ENCODE data around the gene MYOM3.
A peak's percentile ranks its signal among the peaks of the same experiment; 100 is the strongest.

Gene MYOM3

DNA sequence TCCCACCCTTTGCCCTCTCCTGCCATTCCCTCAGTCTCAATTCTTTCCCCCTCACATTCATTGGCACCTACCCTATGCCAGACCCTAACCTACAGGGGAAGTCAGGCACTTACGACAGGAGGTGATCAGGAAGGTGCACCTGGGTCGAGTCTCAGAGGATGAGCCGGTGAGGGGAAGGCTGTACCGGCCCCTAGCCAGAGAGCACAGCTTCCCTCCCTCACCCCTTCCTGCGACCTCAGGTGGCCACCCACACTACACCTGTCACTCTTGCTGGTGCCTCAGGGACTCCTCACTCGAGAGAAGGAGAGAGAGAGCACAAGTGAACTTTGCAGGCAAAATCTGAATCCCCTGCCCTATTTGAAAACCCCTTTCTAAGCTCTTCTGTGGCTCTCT is 1.7 kb upstream of the MYOM3 start:
- DNase-seq: no peak

DNA sequence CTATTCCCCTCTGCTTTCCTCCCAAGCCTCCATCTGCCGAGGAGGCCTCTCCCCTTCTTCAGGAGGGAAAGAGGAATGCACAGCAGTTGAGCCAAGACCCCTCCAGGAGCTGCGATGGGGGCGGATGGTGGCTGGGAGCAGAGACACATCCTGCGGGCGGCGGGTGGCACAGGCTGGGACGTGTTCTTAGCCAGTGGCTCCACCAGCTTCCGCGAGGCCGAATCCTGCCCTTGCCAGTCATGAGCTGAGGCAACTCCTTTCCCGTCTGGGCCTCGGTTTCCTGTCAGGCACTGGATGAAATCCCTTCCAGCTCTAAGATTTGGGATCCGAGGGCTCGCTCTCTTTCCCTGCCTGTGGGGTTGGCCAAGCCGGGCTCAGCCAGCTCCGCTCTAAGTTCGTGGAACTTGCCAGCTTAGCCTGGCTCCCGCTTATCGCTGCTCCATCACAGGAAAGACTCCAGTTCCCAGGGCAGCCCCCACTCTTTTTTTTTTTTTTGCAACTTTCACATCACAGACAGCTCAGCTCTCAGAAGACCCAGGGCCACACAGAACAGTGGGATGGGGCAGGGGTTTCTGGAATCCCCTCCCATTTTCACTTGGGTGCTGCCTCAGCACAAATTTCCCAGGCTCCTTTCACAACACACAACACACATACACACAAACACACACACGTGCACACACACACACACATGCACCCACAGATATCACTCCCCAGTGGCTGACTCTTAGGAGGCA is 506 bp downstream of the MYOM3 start:
- no peak for DNase-seq

DNA sequence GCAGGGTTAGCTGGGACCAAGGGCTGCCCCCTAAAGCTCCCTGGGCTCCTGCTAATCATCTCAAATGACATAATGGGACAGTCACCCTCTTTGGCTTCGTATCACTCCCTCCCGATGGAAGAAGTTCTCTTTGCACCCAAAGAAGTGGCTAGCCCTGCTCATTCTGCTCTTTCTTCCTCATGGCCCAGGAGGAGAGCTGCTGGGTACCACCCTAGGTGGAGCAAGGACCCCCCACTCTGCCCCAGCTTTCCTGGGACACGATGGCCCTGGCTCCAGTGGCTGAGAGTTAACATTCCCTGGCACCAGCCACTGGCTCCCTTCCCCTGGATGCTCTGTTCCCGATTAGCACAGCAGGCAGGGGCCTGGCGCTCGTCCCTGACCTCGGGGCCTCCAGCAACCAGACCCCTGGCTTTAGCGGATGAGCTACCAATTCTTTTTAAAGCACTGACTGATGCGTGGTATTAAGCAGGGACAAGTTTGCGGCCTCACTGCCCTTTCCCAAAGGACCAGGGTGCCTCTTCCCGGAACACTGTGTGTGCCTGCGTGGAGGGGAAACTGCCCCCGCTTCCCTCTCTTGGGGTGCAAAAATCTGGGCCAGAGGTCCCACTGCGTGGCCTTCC is 1.2 kb downstream of the MYOM3 start:
- no peak for DNase-seq

DNA sequence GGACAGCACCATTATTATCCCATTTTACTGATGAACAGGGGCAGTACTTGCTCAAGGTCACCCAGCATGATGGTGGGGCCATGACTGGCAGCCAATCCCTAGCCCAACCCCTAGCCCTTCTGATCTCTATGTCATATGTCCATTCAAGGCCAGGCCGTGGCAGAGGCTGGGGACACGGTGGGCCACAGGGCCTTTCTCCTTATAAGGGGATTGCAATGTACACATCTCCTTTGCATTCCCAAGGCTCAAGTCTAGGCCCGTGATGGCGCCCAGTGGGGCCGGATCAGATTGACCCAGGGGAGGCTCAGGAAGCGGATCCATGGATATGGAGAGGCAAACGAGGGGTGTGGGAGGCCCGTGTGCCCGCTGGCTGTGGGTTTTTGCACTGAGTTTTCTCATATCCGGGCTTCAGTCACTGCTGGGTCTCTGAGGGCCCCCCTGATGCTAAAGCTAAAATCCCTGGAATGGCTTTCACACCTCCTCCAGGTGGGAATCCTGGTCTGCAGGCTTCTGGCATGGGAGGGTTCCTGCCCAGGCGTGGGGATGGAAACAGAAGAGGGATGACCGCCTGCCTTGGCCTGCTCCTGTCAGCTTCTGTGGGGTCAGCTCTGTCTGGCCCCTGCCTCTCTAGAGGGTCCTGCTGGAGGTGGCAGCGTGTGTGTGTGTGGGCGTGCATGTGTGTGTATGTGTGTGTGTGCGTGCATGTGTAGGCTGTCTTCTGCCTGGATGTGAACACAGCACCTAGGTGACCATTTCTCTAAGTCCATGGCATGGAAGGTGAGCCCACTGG is 2.1 kb downstream of the MYOM3 start:
- DNase-seq: no peak

DNA sequence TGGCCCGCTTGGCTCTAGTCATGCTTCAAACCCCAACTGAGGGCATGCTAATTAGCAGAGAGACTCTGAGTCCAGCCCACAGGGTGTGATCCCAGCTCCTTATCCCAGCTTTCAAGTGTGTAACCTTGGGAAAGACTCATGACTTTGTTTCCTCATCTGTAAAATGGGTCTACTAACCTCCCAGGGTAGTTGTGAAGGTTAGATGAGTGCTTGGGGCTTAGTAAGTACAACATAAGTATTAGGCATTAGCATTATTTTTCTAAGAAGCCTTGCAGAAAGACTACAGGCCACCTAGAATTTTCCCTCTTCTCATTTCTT is 2.8 kb downstream of the MYOM3 start:
- no peak for DNase-seq

DNA sequence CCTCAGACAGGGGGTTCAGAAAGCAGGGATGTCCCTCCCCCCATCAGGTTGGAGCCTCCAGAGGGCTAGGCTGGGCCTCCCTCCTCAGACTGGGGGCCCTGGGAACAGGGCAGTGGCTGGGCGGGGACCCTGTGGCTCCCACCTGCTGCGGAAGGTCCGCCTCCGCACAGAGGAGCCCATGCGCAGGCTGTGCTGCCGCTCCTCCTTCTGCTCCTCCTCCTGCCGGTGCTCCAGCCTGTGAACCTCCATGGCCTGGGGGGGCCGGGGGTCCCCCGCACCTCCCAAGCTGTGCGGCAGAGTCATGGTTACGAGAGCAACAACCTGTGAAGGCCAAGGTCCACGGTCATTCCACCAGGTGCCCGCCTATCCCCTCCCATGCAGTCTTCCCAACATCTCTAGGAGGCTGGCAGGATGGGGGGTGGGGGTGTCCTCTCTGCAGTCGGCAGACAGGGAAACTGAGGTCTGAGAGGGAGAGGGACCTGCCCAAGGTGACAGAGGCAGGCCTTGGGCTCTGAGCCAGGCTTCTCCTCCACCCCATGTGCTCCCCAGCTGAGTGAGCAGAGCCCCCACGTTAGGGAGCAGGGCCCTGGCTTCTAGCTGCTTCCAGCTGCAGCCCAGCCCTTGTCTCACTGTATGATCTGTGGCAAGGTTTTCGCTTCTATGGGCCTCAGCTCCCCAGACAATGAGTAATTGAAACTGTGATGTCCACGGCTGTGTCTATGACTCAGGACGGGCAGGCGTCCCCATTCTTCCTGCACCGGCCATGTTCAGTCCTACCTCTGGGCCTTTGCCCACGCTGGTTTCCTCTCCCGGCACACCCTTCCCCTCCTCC is 3.4 kb downstream of the MYOM3 start:
- no peak for DNase-seq

DNA sequence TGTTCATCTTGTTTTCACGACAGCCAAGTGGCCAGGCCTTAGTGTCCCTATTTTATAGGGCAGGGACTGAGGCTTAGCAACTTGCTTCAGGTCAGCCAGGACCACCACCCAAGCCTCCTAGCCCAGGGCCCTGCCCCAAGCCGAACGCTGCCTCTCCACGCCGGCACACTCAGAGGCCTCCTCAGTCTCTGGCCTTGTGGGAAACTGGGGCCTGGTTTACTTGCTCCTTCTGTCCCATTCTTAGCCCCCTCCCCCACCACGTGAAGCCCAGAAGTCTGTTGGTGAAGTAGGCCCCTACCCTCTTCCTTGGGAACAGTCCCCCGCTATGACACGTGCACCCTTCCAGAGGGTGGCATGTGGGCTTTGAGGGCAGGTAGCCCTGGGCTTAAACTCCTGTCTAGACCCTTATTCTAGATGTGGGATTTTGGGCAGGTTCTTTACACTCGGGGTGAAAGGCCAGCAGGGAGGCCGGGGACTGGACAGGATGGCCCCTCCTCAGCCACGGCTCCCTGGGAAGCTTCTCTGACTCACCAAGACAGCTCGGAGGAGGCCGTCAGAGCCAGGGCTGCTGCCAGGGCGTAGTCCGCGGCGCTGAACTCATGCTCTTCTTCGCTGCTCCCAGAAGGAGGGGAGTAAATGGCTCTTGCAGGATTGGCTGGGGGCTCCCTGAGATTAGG is 4.3 kb downstream of the MYOM3 start:
- no peak for DNase-seq

DNA sequence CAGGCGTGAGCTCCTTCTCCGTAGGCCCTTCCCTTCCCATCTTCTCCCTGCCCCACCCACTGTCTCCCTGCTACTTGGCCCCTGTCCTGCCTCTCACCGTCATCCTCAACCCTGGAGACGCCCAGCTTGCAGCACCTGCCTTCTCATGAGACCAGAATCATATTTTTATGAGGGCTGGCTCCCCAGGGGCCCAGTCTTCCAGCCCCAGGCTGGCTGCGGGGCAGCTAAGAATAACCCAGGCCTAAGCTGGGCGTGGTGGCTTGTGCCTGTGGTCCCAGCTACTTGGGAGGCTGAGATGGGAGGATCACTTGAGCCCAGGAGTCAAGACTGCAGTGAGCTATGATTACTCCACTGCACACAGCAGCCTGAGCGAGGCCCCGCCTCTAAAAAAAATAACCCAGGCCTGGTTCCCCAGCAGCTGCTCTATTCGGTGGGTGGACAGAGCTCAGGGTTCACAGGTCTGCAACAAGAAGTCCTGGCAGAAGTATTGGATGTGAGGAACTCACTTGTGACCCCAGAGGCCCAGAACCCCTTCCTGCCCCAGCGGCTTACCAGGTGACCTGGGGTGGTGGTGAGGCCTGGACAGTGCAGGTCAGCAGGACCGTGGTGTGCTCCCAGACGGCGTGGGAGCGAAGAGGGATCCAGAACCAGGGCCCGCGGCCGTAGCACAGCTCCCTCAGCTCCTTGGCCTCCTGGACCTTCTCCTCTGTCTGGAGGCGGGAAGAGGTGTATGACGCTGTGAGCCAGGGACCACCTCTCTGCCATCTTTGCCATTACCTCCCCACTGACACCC is 6.4 kb downstream of the MYOM3 start:
- peak; percentile 12 for DNase-seq

DNA sequence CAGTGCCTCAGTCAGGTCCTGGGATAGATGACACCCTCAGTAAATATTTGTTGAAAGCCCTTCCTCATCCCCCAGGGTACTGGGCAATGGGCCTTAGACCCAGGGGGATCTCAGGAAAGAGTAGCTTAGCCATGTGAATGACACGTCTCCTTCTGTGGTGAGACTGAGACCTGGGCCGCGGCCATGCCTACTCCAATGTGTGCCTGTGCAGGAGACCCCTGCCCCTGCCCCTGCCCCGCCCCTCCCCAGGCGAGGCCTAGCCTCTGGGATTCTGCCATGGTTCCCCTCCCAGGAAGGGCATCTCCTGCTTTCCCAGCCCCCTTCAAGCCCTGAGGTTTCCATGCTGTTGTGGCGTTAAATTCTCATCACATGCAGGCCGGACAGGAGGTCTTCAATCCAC is 7.1 kb downstream of the MYOM3 start:
- DNase-seq: no peak

DNA sequence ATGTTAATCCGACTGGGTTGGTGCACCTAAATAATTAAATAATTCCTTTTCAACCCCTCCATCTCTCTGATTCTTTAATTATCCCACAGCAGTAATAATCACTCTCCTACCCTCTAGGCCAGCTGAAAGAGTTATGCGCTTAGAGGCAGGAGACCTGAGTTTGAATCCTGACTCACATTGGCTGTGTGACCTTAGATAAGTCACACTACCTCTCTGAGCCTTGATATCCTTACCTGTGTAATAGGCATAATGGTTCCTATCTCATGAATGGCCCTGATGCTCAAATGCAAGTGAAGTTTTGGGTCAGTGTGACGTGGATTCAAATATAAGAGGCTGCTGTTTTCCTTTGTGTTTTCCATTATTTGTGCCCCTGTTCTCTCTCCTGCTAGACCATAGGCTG is 8.1 kb downstream of the MYOM3 start:
- no peak for DNase-seq

DNA sequence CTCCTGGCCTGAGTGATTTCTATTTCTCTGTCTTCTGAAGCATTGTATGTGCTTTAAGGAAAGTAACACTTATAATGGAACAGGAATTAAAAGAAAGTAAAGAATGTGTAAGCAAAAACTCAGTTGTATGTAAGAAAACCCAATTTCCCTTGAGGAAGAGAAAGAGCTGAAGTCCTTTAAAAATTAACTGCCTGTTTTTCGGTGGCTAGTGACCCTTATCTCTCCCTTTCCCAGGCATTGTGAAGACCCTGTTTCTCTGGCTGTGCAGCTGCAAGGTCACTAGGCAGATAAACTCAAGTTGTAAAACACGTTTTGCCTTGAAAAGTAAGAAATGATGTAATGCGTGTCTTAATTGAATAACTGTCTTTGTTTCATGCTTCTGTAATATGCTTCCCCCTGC is 8.5 kb downstream of the MYOM3 start:
- DNase-seq: no peak

DNA sequence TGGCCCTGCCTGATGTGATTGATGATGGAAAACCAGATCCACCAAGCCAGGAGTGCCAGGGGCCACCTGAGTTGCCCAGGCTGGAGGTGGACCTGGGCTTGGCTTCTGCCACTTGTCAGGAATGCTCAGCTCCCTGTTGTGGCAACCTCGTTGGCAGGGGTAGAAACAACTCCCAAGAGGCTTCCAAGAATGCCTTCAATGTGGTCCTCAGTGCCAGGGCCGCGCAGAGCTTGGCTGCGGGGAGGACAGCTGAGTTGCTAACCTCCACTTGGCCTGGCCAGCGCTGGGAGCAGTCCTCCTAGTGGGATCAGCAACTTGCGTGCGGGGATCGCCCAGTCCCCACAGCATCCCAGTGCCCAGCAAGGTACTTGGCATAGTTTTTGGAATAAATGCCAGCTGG is 9.0 kb downstream of the MYOM3 start:
- DNase-seq: no peak

DNA sequence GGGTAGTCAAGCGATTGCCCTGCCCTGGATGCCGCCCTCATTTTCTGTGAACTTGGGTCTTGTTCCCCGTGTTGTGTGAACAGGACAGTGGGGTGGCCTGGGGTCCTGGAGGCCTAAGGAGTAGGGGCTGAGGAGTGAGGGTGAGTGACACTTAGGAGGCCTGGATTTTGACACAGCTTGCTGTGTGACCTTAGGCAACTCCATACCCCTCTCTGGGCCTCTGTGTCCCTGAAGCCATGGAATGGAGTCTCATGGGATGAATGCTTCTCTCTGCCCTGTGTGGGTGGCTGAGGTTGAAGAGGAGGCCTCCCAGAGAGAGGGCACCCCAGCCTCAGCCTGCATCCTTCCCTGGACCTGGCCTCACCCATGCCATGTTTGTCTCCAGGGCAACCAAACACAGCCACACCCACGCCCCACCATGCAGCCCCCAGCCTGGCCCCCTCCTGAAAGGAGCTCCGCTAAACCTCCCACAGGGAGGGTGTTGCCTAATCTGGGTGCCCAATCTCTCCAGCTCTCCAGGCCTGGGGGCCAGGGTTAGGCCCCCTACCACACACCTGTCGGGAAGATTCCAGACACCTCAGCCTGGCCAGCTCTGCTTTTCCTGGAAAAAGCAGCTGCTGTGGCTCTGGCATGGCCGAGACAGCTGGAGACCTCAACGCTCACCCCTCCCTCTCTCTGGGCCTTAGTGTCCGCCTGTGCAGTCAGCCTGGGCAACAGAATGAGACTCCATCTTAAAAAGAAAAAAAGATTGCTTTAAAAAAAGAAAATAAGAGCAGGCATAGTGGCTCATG is 9.9 kb downstream of the MYOM3 start:
- DNase-seq: no peak

DNA sequence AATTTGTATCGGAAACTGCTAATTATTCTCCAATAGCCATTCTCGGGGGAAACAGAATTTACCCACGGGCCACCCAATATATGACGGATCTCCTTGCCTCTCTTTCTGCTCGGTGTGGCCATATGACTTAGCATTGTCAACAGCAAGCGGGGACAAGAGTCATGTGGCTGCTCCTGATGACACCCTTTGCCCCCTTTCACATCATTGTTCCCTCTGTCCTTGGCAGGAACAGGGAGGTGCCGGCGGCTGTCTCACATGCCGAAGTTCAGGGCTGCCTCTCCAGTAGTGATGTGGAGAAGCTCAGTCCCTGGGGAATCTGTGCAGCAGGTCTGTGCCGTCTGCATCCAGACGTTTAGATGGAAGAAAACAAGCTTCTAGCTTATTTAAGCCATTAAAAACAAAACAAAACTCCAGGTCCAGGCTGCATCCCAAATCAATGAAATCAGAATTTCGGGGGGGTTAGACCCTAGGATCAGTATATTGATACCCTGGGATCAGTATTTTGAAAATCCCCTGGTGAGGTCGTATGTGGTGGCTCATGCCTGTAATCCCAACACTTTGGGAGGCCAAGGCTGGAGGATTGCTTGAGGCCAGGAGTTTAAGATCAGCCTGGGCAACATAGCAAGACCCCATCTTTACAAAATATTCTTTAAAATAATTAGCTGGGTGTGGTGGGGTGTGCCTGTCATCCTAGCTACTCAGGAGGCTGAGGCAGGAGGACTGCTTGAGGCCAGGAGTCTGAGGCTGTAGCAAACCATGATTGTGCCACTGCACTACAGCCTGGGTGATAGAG is 10.8 kb downstream of the MYOM3 start:
- no peak for DNase-seq

DNA sequence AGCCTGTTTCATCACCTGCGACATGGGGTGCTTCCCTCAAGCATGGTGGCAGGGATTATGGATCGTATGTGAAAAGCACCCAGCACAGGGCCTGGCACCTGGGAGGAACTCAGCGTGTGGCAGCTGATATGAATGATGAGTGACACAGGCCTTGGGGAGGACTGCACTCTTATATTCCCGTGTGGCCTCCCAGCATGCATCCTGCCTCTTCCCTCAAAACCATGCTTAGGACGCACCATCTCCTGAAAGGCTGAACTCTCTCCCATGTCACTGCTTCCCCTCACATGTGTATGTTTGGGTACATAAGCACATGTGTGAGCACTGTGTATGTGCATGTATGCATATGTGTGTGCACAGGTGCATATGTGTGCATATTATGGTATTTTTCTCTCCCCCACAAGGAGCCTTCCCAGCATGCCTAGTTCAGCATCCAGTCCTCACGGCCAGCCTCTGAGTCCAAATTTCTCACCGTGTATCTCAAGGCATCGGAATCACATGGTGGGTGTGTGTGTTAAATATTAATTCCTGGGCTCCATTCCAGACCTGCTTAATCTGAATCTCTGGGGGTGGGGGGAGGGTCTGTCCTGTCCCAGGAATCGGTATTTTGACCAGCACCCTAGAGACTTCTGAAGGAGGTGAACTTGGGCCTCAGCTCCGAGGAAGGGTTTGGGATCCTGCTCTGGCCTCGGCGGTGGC is 12.8 kb downstream of the MYOM3 start:
- DNase-seq: no peak

DNA sequence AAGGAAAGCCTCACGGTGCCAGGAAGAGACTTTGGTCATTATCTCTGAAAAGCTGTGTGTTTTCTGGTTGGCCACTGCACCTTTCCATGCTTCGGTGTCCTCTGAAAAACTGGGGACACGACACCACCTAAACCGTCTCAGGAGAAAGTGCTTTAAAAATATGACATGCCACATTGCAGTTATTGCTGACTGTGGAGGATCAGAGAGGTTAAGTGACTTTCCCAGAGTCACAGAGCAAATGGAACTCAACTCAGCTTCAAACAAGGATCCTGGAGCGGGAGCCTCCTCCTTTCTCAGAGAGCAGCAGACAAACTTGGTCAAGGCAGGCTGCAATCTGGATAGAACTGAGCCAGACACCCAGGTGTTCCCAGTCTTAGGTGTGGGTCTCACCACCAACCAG is 13.8 kb downstream of the MYOM3 start:
- no peak for DNase-seq

DNA sequence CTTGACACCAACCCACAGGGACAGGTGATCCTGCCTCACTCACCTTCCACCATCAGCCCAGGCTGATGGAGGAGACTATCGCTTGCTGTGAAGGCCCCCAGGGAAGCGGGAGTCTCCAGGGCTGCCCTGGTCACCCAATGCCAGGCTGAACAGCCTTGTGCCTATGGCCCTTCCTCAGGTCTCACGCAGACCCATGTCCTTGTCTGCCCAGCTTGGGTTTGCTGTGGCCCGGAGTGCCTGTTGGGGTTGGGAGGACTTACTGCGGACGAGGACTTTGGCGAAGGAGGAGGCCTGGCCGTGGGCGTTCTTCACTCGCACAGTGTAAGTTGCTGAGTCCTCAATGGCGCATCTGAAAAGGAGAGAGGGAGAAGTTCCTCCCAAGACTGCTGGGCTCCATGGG is 14.3 kb downstream of the MYOM3 start:
- no peak for DNase-seq

DNA sequence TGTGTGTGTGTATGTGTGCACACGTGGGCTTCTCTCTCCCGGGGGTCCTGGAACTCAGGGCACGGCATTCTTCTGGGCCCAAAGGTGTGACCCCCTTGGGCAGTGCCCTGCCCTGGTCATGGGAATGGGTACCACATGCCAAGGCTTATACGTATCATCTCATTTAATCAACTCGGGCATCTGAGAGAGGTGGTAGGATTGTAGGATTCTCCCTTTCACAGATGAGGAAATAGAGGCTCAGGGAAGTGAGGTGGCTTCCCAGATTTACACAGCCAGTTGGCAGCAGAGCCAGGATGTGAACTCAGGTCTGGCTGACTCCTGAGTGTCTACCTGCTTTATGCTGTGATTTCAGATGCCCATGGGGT is 15.2 kb downstream of the MYOM3 start:
- DNase-seq: no peak

DNA sequence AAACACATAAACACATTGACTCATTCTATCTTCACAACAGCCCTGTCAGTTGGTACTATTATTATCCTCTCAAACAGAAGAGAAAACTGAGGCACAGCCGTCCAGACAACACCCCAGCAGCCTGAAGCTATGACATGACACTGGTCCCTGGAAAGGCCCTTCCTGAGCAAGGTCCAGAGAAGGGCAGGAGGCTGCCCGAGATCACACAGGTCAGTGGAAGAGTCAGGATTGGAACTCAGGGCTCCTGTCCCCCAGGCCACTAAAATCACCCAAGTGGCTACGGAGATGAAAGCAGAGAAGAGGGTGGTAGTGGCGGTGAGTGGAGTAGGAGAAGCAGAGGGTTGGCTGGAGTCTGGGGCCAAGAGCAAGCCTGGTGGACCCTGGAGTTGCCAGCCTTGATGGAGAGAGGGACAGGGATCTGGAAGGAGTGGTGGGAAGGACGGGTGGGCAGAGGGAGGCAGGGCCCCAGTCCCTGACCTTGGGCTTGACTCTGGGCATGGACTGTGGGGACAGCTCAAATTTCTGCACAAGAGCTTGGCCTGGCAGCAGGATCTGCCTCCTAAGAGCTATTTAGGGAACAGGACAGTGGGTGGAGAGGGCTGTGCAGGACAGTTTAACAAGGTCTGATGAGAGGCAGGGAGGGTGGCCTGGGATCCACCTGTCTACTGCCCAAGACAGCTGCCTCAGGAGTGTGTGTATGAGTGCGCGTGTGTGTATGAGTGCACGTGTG is 15.8 kb downstream of the MYOM3 start:
- DNase-seq: no peak

Measured in DMS79 treated with DMSO at 0.1 percent for 48 hours (cell line).